ENCODE measurements around the gene DACT2.

DACT2 gene

GRCh38 chr6:168349718-168350210 is 30.2 kb upstream of the DACT2 start:
- DNase-seq (ENCODE audit: low spot score), result no peak
- H3K27ac ChIP-seq, result no peak overlapping the region
- TF ChIP-seq CTCF (conservative IDR thresholded peaks at IDR 0.05; ENCODE audit: low read depth), result no peak
- CTCF ChIA-PET, result no interaction called here
- POLR2A ChIA-PET (ENCODE audit: low non-redundant PET), result no interaction called here

- POLR2A ChIA-PET (ENCODE audit: low non-redundant PET), result no interaction called here
- CTCF ChIA-PET, result no interaction called here
- no peak for TF ChIP-seq CTCF (conservative IDR thresholded peaks at IDR 0.05; ENCODE audit: low read depth)
- H3K27ac ChIP-seq, result no peak overlapping the region
- DNase-seq (ENCODE audit: low spot score), result no peak
Measured at GRCh38 chr6:168348186-168348585, 28.6 kb upstream of the DACT2 start.

- DNase-seq (ENCODE audit: low spot score), result no peak
- TF ChIP-seq CTCF (conservative IDR thresholded peaks at IDR 0.05; ENCODE audit: low read depth), result no peak
- no peak overlapping the region for H3K27ac ChIP-seq
- ChIA-PET CTCF (interaction anchor here (0.6 kb wide), 1 partner anchor 27 kb away, joined by 3 read pairs; no protein-coding TSS in a partner anchor), POLR2A (ENCODE audit: low non-redundant PET) (no interaction called here)
Measured at GRCh38 chr6:168347615-168348014, 28.0 kb upstream of the DACT2 start.

GRCh38 chr6:168347053-168347452 is 27.5 kb upstream of the DACT2 start:
- no peak overlapping the region for H3K27ac ChIP-seq
- TF ChIP-seq CTCF (conservative IDR thresholded peaks at IDR 0.05; ENCODE audit: low read depth), result no peak
- no peak for DNase-seq (ENCODE audit: low spot score)
- CTCF ChIA-PET, result interaction anchor here (0.6 kb wide), 1 partner anchor 27 kb away, joined by 3 read pairs; no protein-coding TSS in a partner anchor
- POLR2A ChIA-PET (ENCODE audit: low non-redundant PET), result no interaction called here

- H3K27ac ChIP-seq, result no peak overlapping the region
- CTCF ChIA-PET, result no interaction called here
- TF ChIP-seq CTCF (conservative IDR thresholded peaks at IDR 0.05; ENCODE audit: low read depth), result no peak
- no peak for DNase-seq (ENCODE audit: low spot score)
- POLR2A ChIA-PET (ENCODE audit: low non-redundant PET), result no interaction called here
Measured at GRCh38 chr6:168345896-168346754, 26.5 kb upstream of the DACT2 start.

- CTCF ChIA-PET, result no interaction called here
- H3K27ac ChIP-seq, result no peak overlapping the region
- DNase-seq (ENCODE audit: low spot score), result no peak
- TF ChIP-seq CTCF (conservative IDR thresholded peaks at IDR 0.05; ENCODE audit: low read depth), result no peak
- POLR2A ChIA-PET (ENCODE audit: low non-redundant PET), result no interaction called here
Measured at GRCh38 chr6:168345266-168345665, 25.7 kb upstream of the DACT2 start.
